Astrocyte (in vitro differentiated cells and primary cell): ENCODE data around the gene DIAPH3. TPM values are rescaled to one million over a fixed set of nuclear protein-coding genes. Genes with fewer than 3 reads are reported as not detected.

Experiments
- DNase-seq: peaks from one replicate; pipeline ENCODE4 v3.0.0-alpha.2; 2010; ENCODE audit warnings: low read depth
- FAIRE-seq: peaks from 2 replicates; lab custom pipeline; 2011; peaks lifted over from hg19 to GRCh38; lab: Jason Lieb, UNC
- H2AFZ ChIP-seq: 2 replicates; pipeline ENCODE4 v1.6.0; 2012; ENCODE audit warnings: low read depth, low read length, inconsistent platforms
- H3K27ac ChIP-seq: 2 replicates; pipeline ENCODE4 v1.5.1; 2011; ENCODE audit warnings: low read depth, low read length, inconsistent platforms
- H3K27me3 ChIP-seq: 2 replicates; pipeline ENCODE4 v1.6.0; 2011; ENCODE audit warnings: low read length, inconsistent platforms; ENCODE audit not compliant: insufficient read depth
- H3K36me3 ChIP-seq: 2 replicates; pipeline ENCODE4 v1.5.1; 2011; ENCODE audit warnings: low read length, inconsistent platforms; ENCODE audit not compliant: insufficient read depth
- H3K4me1 ChIP-seq: 2 replicates; pipeline ENCODE4 v1.5.1; 2011; ENCODE audit warnings: low read length, inconsistent platforms; ENCODE audit not compliant: insufficient read depth
- H3K4me2 ChIP-seq: 2 replicates; pipeline ENCODE4 v1.6.0; 2012; ENCODE audit warnings: low read length, inconsistent platforms
- H3K4me3 ChIP-seq: 2 replicates; pipeline ENCODE4 v1.5.1; 2011; ENCODE audit warnings: low read depth, mild to moderate bottlenecking, low read length, inconsistent platforms; ENCODE audit not compliant: insufficient read depth
- H3K79me2 ChIP-seq: 2 replicates; pipeline ENCODE4 v1.6.0; 2012; ENCODE audit warnings: mild to moderate bottlenecking, low read length, inconsistent platforms; ENCODE audit not compliant: insufficient read depth
- H3K9ac ChIP-seq: 2 replicates; pipeline ENCODE4 v1.6.0; 2012; ENCODE audit warnings: mild to moderate bottlenecking, low read length, inconsistent platforms
- H3K9me3 ChIP-seq: 2 replicates; pipeline ENCODE4 v1.5.1; 2012; ENCODE audit warnings: low read depth, mild to moderate bottlenecking, low read length, inconsistent platforms; ENCODE audit not compliant: insufficient read depth
- H4K20me1 ChIP-seq: 2 replicates; pipeline ENCODE4 v1.6.0; 2012; ENCODE audit warnings: low read length, inconsistent platforms; ENCODE audit not compliant: insufficient read depth
- H3K27ac Mint-ChIP-seq: one replicate; pipeline ENCODE4 v1.8.0; 2021; ENCODE audit warnings: mild to moderate bottlenecking, mixed read lengths; ENCODE audit not compliant: unreplicated experiment
- H3K27me3 Mint-ChIP-seq: one replicate; pipeline ENCODE4 v1.8.0; 2021; ENCODE audit warnings: low read depth, mixed read lengths; ENCODE audit not compliant: unreplicated experiment
- H3K36me3 Mint-ChIP-seq: one replicate; pipeline ENCODE4 v1.8.0; 2021; ENCODE audit warnings: low read depth, mixed read lengths; ENCODE audit not compliant: unreplicated experiment
- H3K4me1 Mint-ChIP-seq: one replicate; pipeline ENCODE4 v1.8.0; 2021; ENCODE audit warnings: low read depth, mixed read lengths; ENCODE audit not compliant: unreplicated experiment
- H3K4me3 Mint-ChIP-seq: one replicate; pipeline ENCODE4 v1.8.0; 2021; ENCODE audit warnings: mild to moderate bottlenecking, moderate library complexity, mixed read lengths; ENCODE audit not compliant: unreplicated experiment
- H3K9me3 Mint-ChIP-seq: one replicate; pipeline ENCODE4 v1.8.0; 2021; ENCODE audit warnings: mild to moderate bottlenecking, mixed read lengths; ENCODE audit not compliant: unreplicated experiment
- CTCF ChIP-seq: IDR thresholded peaks from 2 replicates; pipeline ENCODE4 v1.5.1; 2011; ENCODE audit warnings: low read depth, mild to moderate bottlenecking, inconsistent platforms, low read length, moderate library complexity; ENCODE audit not compliant: insufficient read depth
- EZH2 ChIP-seq: IDR thresholded peaks from 2 replicates; pipeline ENCODE4 v1.6.1; 2012; ENCODE audit warnings: mild to moderate bottlenecking, low read length, inconsistent platforms; ENCODE audit not compliant: insufficient read depth
- total RNA-seq: library from RNA; stranded (reverse); gene quantifications from 2 replicates; pipeline ENCODE4 v1.2.1, GENCODE V29; 2021

The DIAPH3 gene
- total RNA-seq, 1 donor from 2014 or later = 19.0 TPM

DNA sequence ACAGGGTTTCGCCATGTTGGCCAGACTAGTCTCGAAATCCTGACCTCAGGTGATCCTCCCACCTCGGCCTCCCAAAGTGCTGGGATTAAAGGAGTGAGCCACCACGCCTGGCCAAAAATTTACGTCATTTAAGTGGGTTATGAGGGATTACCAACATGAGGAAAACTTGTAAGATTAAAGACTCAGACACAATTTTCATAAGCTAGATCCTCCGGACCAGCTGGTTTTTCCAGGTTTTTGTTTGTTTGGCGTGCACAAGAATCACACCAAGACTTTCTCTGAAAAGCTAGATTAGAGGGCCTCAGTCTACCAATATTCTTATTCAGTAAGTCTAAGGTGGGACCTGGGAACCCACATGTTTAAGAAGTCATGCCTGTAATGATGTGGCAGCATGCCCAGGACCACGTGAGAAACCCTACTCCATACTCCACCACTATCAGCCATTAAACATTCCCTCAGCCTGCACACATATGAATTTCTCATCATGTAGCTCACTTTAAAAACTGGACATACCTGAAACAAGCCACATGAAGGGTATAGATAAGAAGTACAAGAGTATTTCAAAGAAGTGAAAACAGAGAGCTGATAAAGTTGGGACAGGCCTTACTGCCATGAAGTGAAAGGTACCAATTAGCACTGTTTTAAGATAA lies 25.7 kb downstream of the DIAPH3 start:
- no peak overlapping the region for H3K4me3 Mint-ChIP-seq
- H3K27me3 Mint-ChIP-seq = no peaks in the 10 kb centered on the region
- H3K4me1 Mint-ChIP-seq = peaks cover 8% of the 10 kb centered on the region
- no peak overlapping the region for H3K27ac ChIP-seq
- H3K79me2 ChIP-seq = peaks cover 97% of the 10 kb centered on the region
- no peak overlapping the region for H3K9ac ChIP-seq
- no peaks in the 10 kb centered on the region for H3K9me3 ChIP-seq
- DNase-seq (no peak), FAIRE-seq (no peak)
- H3K27ac Mint-ChIP-seq = no peak overlapping the region
- no peak overlapping the region for H2AFZ ChIP-seq
- peaks cover 23% of the 10 kb centered on the region for H4K20me1 ChIP-seq
- H3K4me1 ChIP-seq = peaks cover 16% of the 10 kb centered on the region
- no peaks in the 10 kb centered on the region for H3K9me3 Mint-ChIP-seq
- no peaks in the 10 kb centered on the region for H3K36me3 Mint-ChIP-seq
- no peaks in the 10 kb centered on the region for H3K36me3 ChIP-seq
- H3K4me3 ChIP-seq = no peak overlapping the region
- no peak overlapping the region for H3K4me2 ChIP-seq
- no peaks in the 10 kb centered on the region for H3K27me3 ChIP-seq
- TF ChIP-seq EZH2 (no peak), CTCF (no peak)

DNA sequence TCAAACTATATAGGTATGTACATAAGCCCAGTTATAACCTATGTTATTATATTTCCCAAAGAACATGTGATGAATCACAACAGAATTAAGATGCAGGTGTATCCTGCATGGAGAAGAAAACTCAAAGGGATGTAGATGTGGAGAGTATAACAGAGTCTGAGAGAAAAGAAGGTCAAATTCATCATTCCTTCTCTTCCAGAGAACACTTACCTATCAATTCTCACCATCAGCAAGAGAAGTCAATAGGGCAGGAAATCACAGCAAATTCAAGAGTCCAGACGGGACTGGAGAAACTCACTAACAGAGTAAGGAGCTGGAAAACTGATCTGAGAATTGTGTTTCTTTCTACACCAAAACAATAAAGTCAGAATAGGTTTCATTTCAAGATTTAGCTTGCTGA lies 28.4 kb downstream of the DIAPH3 start:
- H3K4me2 ChIP-seq = no peak overlapping the region
- H3K4me1 ChIP-seq = peaks cover 16% of the 10 kb centered on the region
- no peak overlapping the region for H3K9ac ChIP-seq
- no peaks in the 10 kb centered on the region for H3K36me3 Mint-ChIP-seq
- FAIRE-seq (no peak), DNase-seq (no peak)
- TF ChIP-seq CTCF (no peak), EZH2 (no peak)
- H3K27me3 Mint-ChIP-seq = no peaks in the 10 kb centered on the region
- peaks cover 96% of the 10 kb centered on the region for H3K79me2 ChIP-seq
- H3K36me3 ChIP-seq = peaks cover 4% of the 10 kb centered on the region
- H3K4me3 Mint-ChIP-seq = no peak overlapping the region
- H3K4me1 Mint-ChIP-seq = peaks cover 8% of the 10 kb centered on the region
- no peak overlapping the region for H3K27ac Mint-ChIP-seq
- no peak overlapping the region for H3K27ac ChIP-seq
- H3K9me3 Mint-ChIP-seq = no peaks in the 10 kb centered on the region
- no peak overlapping the region for H2AFZ ChIP-seq
- H4K20me1 ChIP-seq = peaks cover 20% of the 10 kb centered on the region
- no peaks in the 10 kb centered on the region for H3K27me3 ChIP-seq
- H3K9me3 ChIP-seq = no peaks in the 10 kb centered on the region
- H3K4me3 ChIP-seq = no peak overlapping the region

DNA sequence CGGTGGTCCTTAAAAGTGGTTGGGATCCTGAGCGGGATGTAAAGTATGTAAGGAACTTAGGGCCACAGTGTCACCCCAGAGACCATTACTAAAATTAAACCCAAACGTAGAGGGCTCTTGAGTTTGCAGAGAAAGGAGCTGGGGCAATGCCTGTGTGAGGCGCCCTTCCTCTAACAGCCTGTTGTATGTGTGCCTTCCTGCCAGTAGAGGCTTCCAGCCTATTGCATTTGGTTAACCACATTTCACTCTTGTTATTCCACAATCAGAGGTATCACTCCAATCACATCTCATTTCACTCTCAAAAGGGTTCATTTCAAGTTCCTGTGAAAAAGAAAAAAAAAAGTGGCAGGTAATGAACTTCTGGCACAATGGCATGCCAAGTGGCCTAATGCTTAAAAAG lies 29.4 kb downstream of the DIAPH3 start:
- DNase-seq = no peak
- no peaks in the 10 kb centered on the region for H3K36me3 Mint-ChIP-seq
- no peak overlapping the region for H3K9ac ChIP-seq
- H3K4me3 Mint-ChIP-seq = no peak overlapping the region
- no peak overlapping the region for H3K4me2 ChIP-seq
- H4K20me1 ChIP-seq = peaks cover 19% of the 10 kb centered on the region
- no peaks in the 10 kb centered on the region for H3K27me3 ChIP-seq
- peaks cover 7% of the 10 kb centered on the region for H3K4me1 Mint-ChIP-seq
- H3K4me3 ChIP-seq = no peak overlapping the region
- TF ChIP-seq CTCF (no peak), EZH2 (no peak)
- no peaks in the 10 kb centered on the region for H3K9me3 Mint-ChIP-seq
- H3K27ac Mint-ChIP-seq = no peak overlapping the region
- H3K36me3 ChIP-seq = peaks cover 4% of the 10 kb centered on the region
- peaks cover 10% of the 10 kb centered on the region for H3K4me1 ChIP-seq
- H3K27ac ChIP-seq = no peak overlapping the region
- no peaks in the 10 kb centered on the region for H3K9me3 ChIP-seq
- no peak for FAIRE-seq
- peaks cover 96% of the 10 kb centered on the region for H3K79me2 ChIP-seq
- H2AFZ ChIP-seq = no peak overlapping the region
- H3K27me3 Mint-ChIP-seq = no peaks in the 10 kb centered on the region
